Activated CD4-positive, alpha-beta T cell treated with anti-CD3 and anti-CD28 coated beads, Interleukin-2, amount 50 U/mL, for 1 hour (primary cell): ENCODE measurements around the gene R3HDM4.
"Not testable (repeated sequence)": the region's sequence is repeated elsewhere in the genome, so short reads cannot be mapped to it uniquely, and the experiment has no call there.

ENCODE experiments used
- DNase-seq: peaks from one replicate; pipeline ENCODE4 v3.0.0-alpha.2; 2020

The R3HDM4 gene

GRCh38 chr19:890831-891230 lies 22.2 kb downstream of the R3HDM4 start:
- no peak for DNase-seq

- no peak for DNase-seq
These were observed 23.2 kb downstream of the R3HDM4 start for GRCh38 chr19:889662-890295.

- peak; percentile 56 for DNase-seq
These were observed 24.2 kb downstream of the R3HDM4 start for GRCh38 chr19:888581-889385.

GRCh38 chr19:887599-887998 lies 25.4 kb downstream of the R3HDM4 start:
- no peak for DNase-seq

GRCh38 chr19:887072-887471 lies 25.9 kb downstream of the R3HDM4 start:
- DNase-seq, result no peak

- DNase-seq, result no peak
These were observed 27.3 kb downstream of the R3HDM4 start for GRCh38 chr19:885536-886224.

- DNase-seq, result no peak
These were observed 28.4 kb downstream of the R3HDM4 start for GRCh38 chr19:884420-885211.

- DNase-seq, result no peak
These were observed 29.3 kb downstream of the R3HDM4 start for GRCh38 chr19:883661-884211.

GRCh38 chr19:882871-883497 lies 30.0 kb downstream of the R3HDM4 start:
- no peak for DNase-seq

- DNase-seq, result no peak
These were observed 31.5 kb downstream of the R3HDM4 start for GRCh38 chr19:881385-882071.

GRCh38 chr19:879711-880438 lies 33.1 kb downstream of the R3HDM4 start:
- no peak for DNase-seq

GRCh38 chr19:878751-879561 lies 34.1 kb downstream of the R3HDM4 start:
- DNase-seq, result not testable (repeated sequence)

GRCh38 chr19:877992-878660 lies 34.9 kb downstream of the R3HDM4 start:
- not testable (repeated sequence) for DNase-seq

GRCh38 chr19:876780-877314 lies 36.2 kb downstream of the R3HDM4 start:
- no peak for DNase-seq

GRCh38 chr19:876089-876488 lies 36.9 kb downstream of the R3HDM4 start:
- DNase-seq, result no peak

GRCh38 chr19:875265-875879 lies 37.6 kb downstream of the R3HDM4 start:
- DNase-seq, result no peak

- DNase-seq, result no peak
These were observed 39.4 kb downstream of the R3HDM4 start for GRCh38 chr19:873561-874041.

- peak; percentile 79 for DNase-seq
These were observed 39.9 kb downstream of the R3HDM4 start for GRCh38 chr19:873084-873483.
